Measurements from ENCODE around the gene RAB43. TPM values are rescaled to one million over a fixed set of nuclear protein-coding genes. Genes with fewer than 3 reads are reported as not detected.

The RAB43 gene
- polyA plus RNA-seq, 2 of the 4 experiments (the other 2 are of a cell fraction): 1.6 to 2.9 TPM

- Histone ChIP-seq H3K4me3 (no peak overlapping the region), H3K4me2 (no peak overlapping the region), H3K9me3 (no peaks in the 10 kb centered on the region), H3K27ac (no peak overlapping the region), H3K4me1 (no peaks in the 10 kb centered on the region)
- ATAC-seq (no peak), DNase-seq (ENCODE audit: low read depth in 1 of 2, low spot score in 1 of 2) (no peak), FAIRE-seq (no peak)
- CTCF ChIA-PET: no interaction called here
- WGBS (ENCODE audit: missing lambda C conversion rate): 77% methylated on average over 8 of the region's 8 CpGs
- TF ChIP-seq KDM5A (IDR thresholded peaks at IDR 0.05) (no peak), ZNF302 (CRISPR knock-in tag; IDR thresholded peaks at IDR 0.05) (no peak), FOSB (CRISPR knock-in tag; IDR thresholded peaks at IDR 0.05) (no peak), CBX2 (IDR thresholded peaks at IDR 0.05; ENCODE audit: borderline replicate concordance, low read depth) (no peak), ESRRA (IDR thresholded peaks at IDR 0.05; ENCODE audit: borderline replicate concordance, low read length) (no peak), ZSCAN20 (CRISPR knock-in tag; IDR thresholded peaks at IDR 0.05) (no peak), FOXS1 (CRISPR knock-in tag; IDR thresholded peaks at IDR 0.05) (no peak), POLR2AphosphoS2 (conservative IDR thresholded peaks at IDR 0.05; ENCODE audit: low read length) (no peak), ZFP36 (IDR thresholded peaks at IDR 0.05; ENCODE audit: borderline replicate concordance, partially characterized antibody) (no peak)
- POLR2A ChIA-PET: no interaction called here
These were observed 40.1 kb downstream of the RAB43 start for GRCh38 chr3:129081503-129081902.

GRCh38 chr3:129078510-129078909, 43.1 kb downstream of the RAB43 start:
- H3K27ac ChIP-seq: no peak overlapping the region
- H3K9me3 ChIP-seq: no peaks in the 10 kb centered on the region
- H3K4me3 ChIP-seq: no peak overlapping the region
- DNase-seq (ENCODE audit: low read depth in 1 of 2, low spot score in 1 of 2): no peak
- ChIA-PET POLR2A (no interaction called here), CTCF (interaction anchor here (0.6 to 1.0 kb wide), 2 partner anchors 25 to 90 kb away, joined by 3 to 4 read pairs; no protein-coding TSS in a partner anchor)
- no peaks in the 10 kb centered on the region for H3K4me1 ChIP-seq
- H3K4me2 ChIP-seq: no peak overlapping the region
- ATAC-seq: no peak
- 70% methylated on average over 6 of the region's 8 CpGs for WGBS (ENCODE audit: missing lambda C conversion rate)
- FAIRE-seq: no peak
- TF ChIP-seq MAFK (IDR thresholded peaks at IDR 0.05; ENCODE audit: partially characterized antibody) (no peak), NR3C1 (IDR thresholded peaks at IDR 0.05) (no peak), BHLHE40 (IDR thresholded peaks at IDR 0.05; ENCODE audit: low read depth, low read length) (no peak), PBX3 (IDR thresholded peaks at IDR 0.05) (no peak), EP300 (IDR thresholded peaks at IDR 0.05) (no peak), ZSCAN20 (CRISPR knock-in tag; IDR thresholded peaks at IDR 0.05) (no peak), BCL3 (IDR thresholded peaks at IDR 0.05) (no peak), SMC3 (IDR thresholded peaks at IDR 0.05) (no peak), ELK1 (IDR thresholded peaks at IDR 0.05; ENCODE audit: low read depth, low read length) (no peak), KDM1A (IDR thresholded peaks at IDR 0.05; ENCODE audit: low read depth) (no peak), ZNF302 (CRISPR knock-in tag; IDR thresholded peaks at IDR 0.05) (no peak), FOSB (CRISPR knock-in tag; IDR thresholded peaks at IDR 0.05) (no peak), GATA3 (IDR thresholded peaks at IDR 0.05; ENCODE audit: borderline replicate concordance) (no peak), REST (IDR thresholded peaks at IDR 0.05) (no peak), MAZ (IDR thresholded peaks at IDR 0.05; ENCODE audit: borderline replicate concordance, low read depth, low read length) (no peak), HDAC2 (IDR thresholded peaks at IDR 0.05) (no peak), RARB (CRISPR knock-in tag; IDR thresholded peaks at IDR 0.05) (no peak)
